IPS DF 4.7 (cell line): ENCODE data around the gene JKAMP.

Source experiments
- DNase-seq: peaks from one replicate; pipeline ENCODE4 v3.0.0-alpha.2; 2013; ENCODE audit warnings: low spot score; ENCODE audit errors: extremely low read depth

Gene JKAMP

DNA sequence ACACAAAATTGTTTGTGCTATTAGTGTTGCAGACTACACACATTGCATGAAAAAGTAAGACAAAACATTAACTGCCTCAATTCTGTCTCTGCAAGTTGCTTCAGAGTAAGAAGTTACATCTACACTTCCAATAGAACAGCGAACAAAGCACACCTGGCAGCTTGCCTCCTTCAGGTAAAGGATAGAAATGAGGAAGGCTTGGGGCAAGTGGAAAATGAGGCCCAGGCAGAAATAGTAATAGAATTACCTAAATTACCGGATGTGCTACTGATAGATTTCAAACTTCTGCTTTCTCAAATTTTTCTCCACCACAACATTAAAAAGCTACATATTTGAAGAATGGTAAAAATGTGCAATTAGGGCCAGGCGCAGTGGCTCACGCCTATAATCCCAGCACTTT, 54.6 kb downstream of the JKAMP start:
- DNase-seq, result no peak

GRCh38 chr14:59540852-59541251, 56.5 kb downstream of the JKAMP start:
- no peak for DNase-seq

- no peak for DNase-seq
These were observed 57.4 kb downstream of the JKAMP start for GRCh38 chr14:59541731-59542130.

DNA sequence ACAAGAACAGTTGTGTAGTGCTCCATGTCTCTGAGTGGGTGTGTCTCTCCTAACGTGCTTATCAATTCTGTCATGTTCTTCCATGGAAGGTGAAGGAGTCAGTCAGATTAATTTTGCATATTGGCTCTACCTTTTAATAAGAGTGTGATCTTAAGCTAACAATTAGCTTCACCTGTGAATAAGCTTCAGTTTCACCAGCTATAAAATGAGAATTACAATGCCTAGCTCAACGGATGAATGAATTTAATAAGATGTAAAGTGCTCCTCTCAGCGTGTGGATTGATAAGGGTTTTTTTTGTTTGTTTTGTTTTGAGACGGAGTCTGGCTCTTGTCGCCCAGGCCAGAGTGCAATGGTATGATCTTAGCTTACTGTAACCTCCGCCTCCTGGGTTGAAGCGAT, 59.6 kb downstream of the JKAMP start:
- DNase-seq, result no peak

DNA sequence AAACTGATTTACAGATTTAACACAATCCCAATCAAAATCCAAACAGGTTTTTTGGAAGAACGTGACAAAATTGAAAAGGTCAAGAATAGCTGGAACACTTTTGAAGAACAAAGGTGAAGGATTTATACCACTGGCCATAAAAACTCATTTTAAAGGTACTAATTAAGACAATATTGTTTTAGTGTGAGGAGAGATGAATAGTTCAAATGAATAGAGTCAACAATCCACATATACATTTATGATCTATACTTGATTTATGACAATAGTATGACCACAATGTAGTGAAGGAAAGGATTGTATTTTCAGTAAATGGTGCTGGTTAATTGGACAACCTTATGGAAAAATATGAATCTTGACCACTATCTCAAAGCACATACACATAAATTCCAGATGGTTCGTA, 63.0 kb downstream of the JKAMP start:
- DNase-seq, result no peak
